SW 1271 (cell line): Measurements from ENCODE around the gene GPM6B.
"Not testable (repeated sequence)": the region's sequence is repeated elsewhere in the genome, so short reads cannot be mapped to it uniquely, and the experiment has no call there.

Experiments
- DNase-seq, 2 experiments: peaks; one replicate each; lab custom pipeline; 2025; lab: John Stamatoyannopoulos, UW

GPM6B gene

DNA sequence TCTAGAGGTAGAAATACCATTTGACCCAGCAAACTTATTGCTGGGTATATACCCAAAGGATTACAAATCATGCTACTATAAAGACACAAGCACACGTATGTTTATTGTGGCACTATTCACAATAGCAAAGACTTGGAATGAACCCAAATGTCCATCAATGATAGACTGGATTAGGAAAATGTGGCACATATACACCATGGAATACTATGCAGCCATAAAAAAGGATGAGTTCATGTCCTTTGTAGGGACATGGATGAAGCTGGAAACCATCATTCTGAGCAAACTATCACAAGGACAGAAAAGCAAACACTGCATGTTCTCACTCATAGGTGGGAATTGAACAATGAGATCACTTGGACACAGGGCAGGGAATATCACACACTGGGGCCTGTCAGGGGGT, 86.4 kb downstream of the GPM6B start:
- DNase-seq = not testable (repeated sequence)

DNA sequence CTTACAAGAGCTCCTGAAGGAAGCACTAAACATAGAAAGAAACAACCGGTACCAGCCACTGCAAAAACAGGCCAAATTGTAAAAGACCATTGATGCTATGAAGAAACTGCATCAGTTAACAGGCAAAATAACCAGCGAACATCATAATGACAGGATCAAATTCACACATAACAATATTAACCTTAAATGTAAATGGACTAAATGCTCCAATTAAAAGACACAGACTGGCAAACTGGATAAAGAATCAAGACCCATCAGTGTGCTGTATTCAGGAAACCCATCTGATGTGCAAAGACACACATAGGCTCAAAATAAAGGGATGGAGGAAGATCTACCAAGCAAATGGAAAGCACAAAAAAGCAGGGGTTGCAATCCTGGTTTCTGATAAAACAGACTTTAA, 90.3 kb downstream of the GPM6B start:
- DNase-seq = not testable (repeated sequence)

DNA sequence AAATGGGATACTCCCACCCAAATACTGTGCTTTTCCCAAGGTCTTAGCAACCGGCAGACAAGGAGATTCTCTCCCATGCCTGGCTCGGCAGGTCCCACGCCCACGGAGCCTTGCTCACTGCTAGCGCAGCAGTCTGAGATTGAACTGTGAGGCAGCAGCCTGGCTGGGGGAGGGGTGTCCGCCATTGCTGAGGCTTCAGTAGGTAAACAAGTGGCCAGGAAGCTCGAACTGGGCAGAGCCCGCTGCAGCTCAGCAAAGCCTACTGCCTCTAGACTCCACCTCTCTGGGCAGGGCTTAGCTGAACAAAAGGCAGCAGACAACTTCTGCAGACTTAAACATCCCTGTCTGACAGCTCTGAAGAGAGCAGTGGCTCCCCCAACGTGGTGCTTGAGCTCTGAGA, 92.0 kb downstream of the GPM6B start:
- DNase-seq = not testable (repeated sequence)

DNA sequence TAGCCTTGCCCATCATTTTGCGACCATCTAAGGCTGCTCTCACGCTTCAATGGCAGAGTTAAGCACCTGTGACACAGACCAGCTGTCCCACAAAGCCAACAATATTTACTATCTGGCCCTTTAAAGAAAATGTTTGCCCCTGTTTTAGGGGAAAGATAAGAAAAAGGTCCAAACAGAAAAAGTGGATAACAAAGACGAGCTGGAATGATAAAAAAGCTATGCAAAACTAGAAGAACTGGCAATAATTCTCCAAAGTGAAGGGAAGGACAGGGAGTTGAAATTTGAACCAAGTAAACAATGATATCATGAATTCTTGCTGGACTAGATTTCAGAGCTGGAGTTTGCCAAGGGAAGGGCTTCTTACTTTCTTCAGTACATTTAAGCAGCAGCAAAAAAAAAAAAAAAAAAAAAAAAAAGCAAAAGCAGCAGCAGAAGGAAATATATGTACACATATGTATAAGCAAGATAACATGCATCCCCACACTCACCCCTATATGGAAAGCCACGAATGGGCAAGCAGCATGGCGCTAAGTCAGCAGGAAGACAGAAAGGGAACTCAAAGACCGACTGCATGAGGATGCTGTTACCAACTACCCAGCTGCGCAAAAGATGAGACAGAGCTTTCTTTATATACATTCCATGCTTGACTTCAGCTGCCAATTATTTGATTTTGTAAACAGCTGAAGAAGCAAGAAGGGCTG, 94.9 kb downstream of the GPM6B start:
- no peak for DNase-seq

GRCh38 chrX:13721371-13721770, 95.5 kb downstream of the GPM6B start:
- no peak for DNase-seq
